HG02759 (cell line): ENCODE measurements around the gene EDNRA.

Source experiments
- ATAC-seq: cut with Tn5 transposase; IDR thresholded peaks from one replicate; pipeline ENCODE4 v1.9.1; 2021; ENCODE audit warnings: mild to moderate bottlenecking, moderate library complexity; ENCODE audit not compliant: unreplicated experiment

The EDNRA gene

DNA sequence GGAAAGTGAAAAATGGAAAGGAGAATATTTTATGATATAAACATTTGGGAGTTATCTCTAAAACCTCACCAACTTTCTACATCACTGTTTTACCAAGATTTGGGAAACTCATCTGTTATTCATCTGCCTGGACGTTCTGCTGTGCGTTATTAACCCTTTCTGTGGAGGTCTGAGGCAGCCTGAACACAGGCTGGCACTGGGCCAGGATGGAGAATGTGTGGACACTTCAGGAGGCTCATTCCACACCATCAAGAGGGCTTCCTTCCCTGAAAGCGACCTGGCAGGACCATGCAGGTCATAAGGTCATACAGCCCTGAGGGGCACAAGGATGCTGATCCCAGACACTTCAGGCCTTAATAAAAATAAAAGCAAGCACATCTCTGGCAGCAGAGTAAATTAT is 105.1 kb downstream of the EDNRA start:
- ATAC-seq: no peak

DNA sequence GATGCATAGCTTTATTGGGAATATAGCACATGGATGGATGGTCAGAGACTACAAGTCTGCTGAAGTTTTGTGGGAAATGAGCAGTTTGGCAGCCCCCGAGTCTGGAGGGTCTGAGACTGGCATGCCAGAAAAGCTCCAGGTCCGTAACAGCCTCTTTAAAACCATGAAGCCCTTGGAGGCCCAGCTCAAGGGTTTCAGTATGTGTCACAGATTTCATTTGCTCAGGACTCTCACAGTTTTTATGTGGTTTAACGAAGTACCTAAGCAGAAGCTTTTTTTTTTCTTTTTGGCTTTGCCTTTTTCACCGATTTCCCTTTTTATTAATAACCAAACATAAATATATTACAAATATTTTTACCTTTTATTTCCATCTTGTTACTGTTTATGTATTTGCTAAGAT is 105.7 kb downstream of the EDNRA start:
- ATAC-seq: no peak

DNA sequence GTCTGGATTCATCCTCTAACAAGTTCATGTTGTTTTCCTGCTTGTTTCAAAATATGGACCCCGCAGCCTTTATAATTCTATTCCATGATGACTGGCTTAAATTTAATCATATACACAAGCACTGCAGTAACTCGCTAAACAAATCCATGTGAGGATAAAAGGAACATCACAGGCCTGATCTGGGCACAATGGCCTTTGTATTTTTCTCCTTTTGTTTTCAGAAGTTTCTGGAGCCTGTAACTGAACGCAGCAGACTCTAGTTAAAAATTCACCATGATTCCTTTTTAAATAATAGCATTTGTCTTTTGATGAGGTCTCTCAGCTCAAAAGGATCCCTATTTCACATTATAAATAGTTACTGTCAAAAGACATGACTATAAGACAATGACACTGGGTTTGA is 106.1 kb downstream of the EDNRA start:
- ATAC-seq: no peak

DNA sequence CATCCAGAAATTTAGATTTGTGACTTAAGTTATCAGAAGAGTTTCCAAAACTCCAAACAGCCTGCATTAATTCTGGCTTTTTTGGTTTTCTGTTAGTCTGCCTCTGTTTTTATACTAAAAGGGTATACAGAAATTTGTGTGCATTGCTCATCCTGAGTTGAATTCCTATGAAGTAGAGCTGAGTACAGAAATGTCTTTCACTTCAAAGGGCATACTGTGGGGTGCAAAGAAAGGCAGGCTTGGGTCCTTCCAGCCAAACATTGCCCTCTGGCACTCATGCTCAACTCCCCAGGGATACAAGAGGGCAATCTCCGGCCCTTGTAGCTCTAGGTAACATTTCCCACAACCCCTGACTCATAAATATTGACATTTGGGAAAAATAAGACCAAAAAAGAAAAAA is 108.7 kb downstream of the EDNRA start:
- ATAC-seq: no peak

DNA sequence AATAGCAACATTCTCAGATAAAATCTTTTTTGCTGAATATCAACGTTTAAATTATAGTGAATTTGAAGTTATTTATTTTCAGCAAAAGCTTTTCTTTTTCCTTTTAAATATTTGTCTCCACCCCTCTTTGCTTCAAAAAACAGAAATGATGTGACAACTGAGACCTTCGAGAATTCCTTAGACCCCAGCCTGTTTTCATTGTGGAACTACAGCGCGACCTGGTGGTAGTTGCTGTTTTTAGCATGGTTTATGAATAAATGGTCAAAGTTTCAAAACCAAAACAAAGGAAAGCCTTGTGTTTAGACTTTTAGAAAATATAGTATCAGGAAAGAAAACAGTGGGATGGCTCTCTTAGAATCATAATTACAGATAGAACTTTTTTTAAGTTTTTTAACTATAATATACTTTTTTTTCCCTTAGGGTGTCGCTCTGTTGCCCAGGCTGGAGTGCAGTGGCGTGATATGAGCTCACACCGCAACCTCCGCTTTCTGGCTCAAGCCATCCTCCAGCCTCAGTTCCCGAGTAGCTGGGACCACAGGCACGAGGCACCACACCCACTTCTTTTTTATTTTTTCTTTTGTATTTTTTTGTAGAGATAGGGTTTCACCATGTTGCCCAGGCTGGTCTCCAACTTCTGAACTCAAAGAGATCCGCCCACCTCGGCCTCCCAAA is 109.5 kb downstream of the EDNRA start:
- peak; percentile 60 for ATAC-seq

DNA sequence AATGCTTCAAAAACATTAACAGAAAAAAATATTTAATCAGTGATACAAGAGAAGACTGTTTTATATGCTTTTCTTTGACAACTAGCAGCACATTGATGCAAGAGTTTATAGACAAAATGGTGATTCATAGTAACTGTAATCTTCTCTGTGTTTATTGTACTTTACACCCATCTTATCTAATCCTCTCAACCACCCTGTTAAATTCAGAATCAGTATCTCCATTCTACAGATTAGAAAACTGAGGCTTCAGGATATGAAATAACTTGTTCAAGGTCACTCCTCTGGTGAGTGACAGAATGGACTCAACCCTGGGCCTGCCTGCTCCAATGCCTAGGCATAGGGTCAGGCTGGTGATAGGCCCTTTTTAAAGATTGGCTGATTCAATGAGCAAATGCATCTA is 110.2 kb downstream of the EDNRA start:
- ATAC-seq: no peak

DNA sequence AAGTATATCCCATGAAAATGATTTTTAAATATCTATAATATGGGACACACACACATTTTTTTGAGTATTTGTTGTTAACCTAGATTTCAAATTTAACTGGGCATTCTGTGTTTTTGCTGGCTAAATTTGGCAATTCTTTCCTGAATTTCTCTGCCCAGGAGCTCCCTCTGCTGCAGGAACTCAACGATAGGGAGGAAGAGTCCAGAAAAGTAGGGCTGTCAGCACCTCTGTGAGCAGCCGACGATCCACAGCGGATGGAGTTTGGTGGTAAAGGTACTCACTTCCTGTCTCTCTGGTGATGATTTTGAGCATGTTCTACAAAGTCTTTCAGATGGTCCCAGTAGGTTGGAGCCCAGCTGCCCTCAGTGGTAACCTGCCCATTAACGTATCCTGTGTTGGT is 113.2 kb downstream of the EDNRA start:
- ATAC-seq: no peak
